ENCODE measurements around the gene TGFBR3.

- no peak for TF ChIP-seq POLR2A (IDR thresholded peaks at IDR 0.05)
- no peak for TF ChIP-seq CTCF (IDR thresholded peaks at IDR 0.05)
Observed at GRCh38 chr1:91866425-91866824, 19.5 kb downstream of the TGFBR3 start.
